ENCODE data around the gene REG4. TPM values are rescaled to one million over a fixed set of nuclear protein-coding genes. Genes with fewer than 3 reads are reported as not detected.
"Not testable (repeated sequence)": the region's sequence is repeated elsewhere in the genome, so short reads cannot be mapped to it uniquely, and the experiment has no call there.

REG4 gene
- total and polyA plus RNA-seq, 2 donors (not counting 3 experiments of a cell fraction or from before 2014, with no cell fraction given), result not detected

DNA sequence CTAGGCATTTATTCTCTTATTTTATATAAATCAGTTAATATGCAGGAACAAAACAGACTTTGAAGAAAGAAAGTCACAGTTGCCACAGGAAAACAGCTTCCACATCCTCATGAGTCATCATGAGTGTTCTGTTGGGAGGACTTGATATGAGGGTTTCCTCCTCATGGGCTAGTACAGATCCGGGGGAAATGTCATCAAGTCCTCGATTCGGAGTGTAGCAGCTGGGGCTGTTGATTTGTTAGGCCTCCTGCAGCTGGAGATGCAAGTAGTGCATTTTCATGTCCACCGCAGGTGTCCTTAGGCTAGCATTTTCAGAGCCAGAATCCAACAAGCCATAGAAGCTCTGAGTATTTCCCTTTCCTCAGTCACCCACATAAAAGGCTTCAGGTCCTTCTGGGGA, 48.4 kb upstream of the REG4 start:
- H3K79me2 ChIP-seq (ENCODE audit: control insufficient read depth, insufficient read depth, low read length), result no peaks in the 10 kb centered on the region
- H2AFZ ChIP-seq (ENCODE audit: low read depth, low read length), result peak overlapping the region; percentile 92
- no peaks in the 10 kb centered on the region for H4K20me1 ChIP-seq (replicated peaks; ENCODE audit: control insufficient read depth, extremely low read depth, insufficient read depth, low read length)
- H3K4me3 ChIP-seq (replicated peaks in 1 of 3; ENCODE audit: insufficient read depth in 1 of 3, low read depth in 1 of 3, low read length in 3 of 3), result no peak overlapping the region
- dilution Hi-C loops (cut with MboI; ENCODE audit: extremely low pct_ligation_motif_present, low sequenced_read_pairs), result no loop called here
- ChIA-PET POLR2A (no interaction called here), CTCF (interaction anchor here (0.8 to 2.3 kb wide), 6 partner anchors 8 to 51 kb away, joined by 3 to 13 read pairs (median 4); no protein-coding TSS in a partner anchor)
- H3K4me2 ChIP-seq (ENCODE audit: insufficient read depth, low read length), result peak overlapping the region; percentile 83
- BruUV-seq (replicated peaks), result no TSS peak
- intact Hi-C loops (cut with micrococcal nuclease), result no loop called here
- no peaks in the 10 kb centered on the region for H3K9me3 ChIP-seq (replicated peaks; ENCODE audit: control insufficient read depth, insufficient read depth, low read length)
- TF ChIP-seq GATA2 (IDR thresholded peaks at IDR 0.05; ENCODE audit: insufficient read depth, insufficient read length, low read depth, low read length), result peak; percentile 37
- TF ChIP-seq, protein P1, sequence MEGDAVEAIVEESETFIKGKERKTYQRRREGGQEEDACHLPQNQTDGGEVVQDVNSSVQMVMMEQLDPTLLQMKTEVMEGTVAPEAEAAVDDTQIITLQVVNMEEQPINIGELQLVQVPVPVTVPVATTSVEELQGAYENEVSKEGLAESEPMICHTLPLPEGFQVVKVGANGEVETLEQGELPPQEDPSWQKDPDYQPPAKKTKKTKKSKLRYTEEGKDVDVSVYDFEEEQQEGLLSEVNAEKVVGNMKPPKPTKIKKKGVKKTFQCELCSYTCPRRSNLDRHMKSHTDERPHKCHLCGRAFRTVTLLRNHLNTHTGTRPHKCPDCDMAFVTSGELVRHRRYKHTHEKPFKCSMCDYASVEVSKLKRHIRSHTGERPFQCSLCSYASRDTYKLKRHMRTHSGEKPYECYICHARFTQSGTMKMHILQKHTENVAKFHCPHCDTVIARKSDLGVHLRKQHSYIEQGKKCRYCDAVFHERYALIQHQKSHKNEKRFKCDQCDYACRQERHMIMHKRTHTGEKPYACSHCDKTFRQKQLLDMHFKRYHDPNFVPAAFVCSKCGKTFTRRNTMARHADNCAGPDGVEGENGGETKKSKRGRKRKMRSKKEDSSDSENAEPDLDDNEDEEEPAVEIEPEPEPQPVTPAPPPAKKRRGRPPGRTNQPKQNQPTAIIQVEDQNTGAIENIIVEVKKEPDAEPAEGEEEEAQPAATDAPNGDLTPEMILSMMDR (IDR thresholded peaks at IDR 0.05; ENCODE audit: extremely low read depth in 1 of 2, insufficient read depth in 1 of 2, low read depth in 1 of 2, low read length in 2 of 2), result no peak
- no peak for TF ChIP-seq MYC (IDR thresholded peaks at IDR 0.05; ENCODE audit: low read depth, low read length)
- TF ChIP-seq POLR2AphosphoS5 (IDR thresholded peaks at IDR 0.05; ENCODE audit: insufficient read depth, low read depth, low read length), result peak; percentile 76
- TF ChIP-seq JUN (IDR thresholded peaks at IDR 0.05; ENCODE audit: borderline replicate concordance, insufficient read depth, insufficient read length, low read depth), result peak; percentile 88
- peak; percentile 93 for TF ChIP-seq FOS (IDR thresholded peaks at IDR 0.05; ENCODE audit: borderline replicate concordance, insufficient read depth, low read length)
- TF ChIP-seq POLR2A (IDR thresholded peaks at IDR 0.05; ENCODE audit: low read depth, low read length), result no peak
- TF ChIP-seq, protein P2, sequence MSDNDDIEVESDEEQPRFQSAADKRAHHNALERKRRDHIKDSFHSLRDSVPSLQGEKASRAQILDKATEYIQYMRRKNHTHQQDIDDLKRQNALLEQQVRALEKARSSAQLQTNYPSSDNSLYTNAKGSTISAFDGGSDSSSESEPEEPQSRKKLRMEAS (IDR thresholded peaks at IDR 0.05; ENCODE audit: insufficient read depth, insufficient read length), result no peak
- DNase-seq (ENCODE audit: low read depth, low spot score) (peak; percentile 77), FAIRE-seq (peak; percentile 88)
- peak overlapping the region; percentile 85 for H3K27ac ChIP-seq (ENCODE audit: insufficient read depth, low read depth, low read length)
- no peaks in the 10 kb centered on the region for H3K36me3 ChIP-seq (ENCODE audit: control insufficient read depth in 2 of 2, extremely low read depth in 1 of 2, insufficient read depth in 2 of 2, low read length in 2 of 2)
- no peak overlapping the region for H3K9ac ChIP-seq (replicated peaks; ENCODE audit: extremely low read depth, insufficient read depth, low read length)
- peaks cover 23% of the 10 kb centered on the region for H3K4me1 ChIP-seq (ENCODE audit: control insufficient read depth, extremely low read depth, insufficient read depth, low read length)
- no peaks in the 10 kb centered on the region for H3K27me3 ChIP-seq (ENCODE audit: control insufficient read depth in 2 of 2, insufficient read depth in 2 of 2, low read length in 2 of 2)
- H3K9me1 ChIP-seq (replicated peaks; ENCODE audit: control insufficient read depth, extremely low read depth, insufficient read depth, low read length), result no peaks in the 10 kb centered on the region

DNA sequence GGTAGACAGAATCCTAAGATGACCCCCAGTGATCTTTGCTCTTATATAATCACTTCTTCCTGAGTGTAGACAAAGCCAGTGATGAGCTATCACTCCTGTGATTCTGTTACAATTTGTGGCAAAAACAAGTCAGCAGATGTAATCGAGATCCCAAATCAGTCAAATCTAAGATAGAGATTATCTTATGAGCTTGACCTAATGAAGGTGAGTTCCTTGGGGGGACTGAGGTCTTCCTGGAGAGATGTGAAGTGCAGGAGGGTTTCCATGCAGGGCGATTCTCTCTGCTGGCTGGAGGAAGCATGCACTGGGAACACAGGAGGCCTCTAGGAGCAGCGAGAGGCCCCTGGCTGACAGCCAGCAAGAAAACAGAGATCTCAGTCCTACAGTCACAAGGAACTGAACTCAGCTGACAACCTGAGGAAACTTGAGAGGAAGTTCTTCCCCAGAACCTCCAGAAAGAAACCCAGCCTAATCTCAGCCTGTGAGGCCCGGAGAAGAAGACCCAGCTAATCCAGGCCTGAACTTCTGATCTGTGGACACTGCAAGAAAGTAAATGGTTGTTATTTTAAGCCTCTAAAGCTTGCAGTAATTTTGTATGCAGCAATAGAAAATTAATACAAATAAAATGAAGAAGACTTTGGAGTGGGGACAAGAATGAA, 47.4 kb upstream of the REG4 start:
- H3K9me1 ChIP-seq (replicated peaks; ENCODE audit: control insufficient read depth, extremely low read depth, insufficient read depth, low read length); H3K79me2 ChIP-seq (ENCODE audit: control insufficient read depth, insufficient read depth, low read length); intact Hi-C loops (cut with micrococcal nuclease); FAIRE-seq; dilution Hi-C loops (cut with MboI; ENCODE audit: extremely low pct_ligation_motif_present, low sequenced_read_pairs); BruUV-seq (replicated peaks); H3K27me3 ChIP-seq (ENCODE audit: control insufficient read depth in 2 of 2, insufficient read depth in 2 of 2, low read length in 2 of 2); H3K9ac ChIP-seq (replicated peaks; ENCODE audit: extremely low read depth, insufficient read depth, low read length); DNase-seq (ENCODE audit: low read depth, low spot score); H3K36me3 ChIP-seq (ENCODE audit: control insufficient read depth in 2 of 2, extremely low read depth in 1 of 2, insufficient read depth in 2 of 2, low read length in 2 of 2); H3K9me3 ChIP-seq (replicated peaks; ENCODE audit: control insufficient read depth, insufficient read depth, low read length); POLR2A ChIA-PET; H3K4me3 ChIP-seq (replicated peaks in 1 of 3; ENCODE audit: insufficient read depth in 1 of 3, low read depth in 1 of 3, low read length in 3 of 3); H4K20me1 ChIP-seq (replicated peaks; ENCODE audit: control insufficient read depth, extremely low read depth, insufficient read depth, low read length): not testable (repeated sequence)
- peak overlapping the region; percentile 83 for H3K4me2 ChIP-seq (ENCODE audit: insufficient read depth, low read length)
- CTCF ChIA-PET, result interaction anchor here (1.1 to 2.3 kb wide), 5 partner anchors 7 to 27 kb away, joined by 3 to 13 read pairs (median 4); no protein-coding TSS in a partner anchor
- peak overlapping the region; percentile 92 for H2AFZ ChIP-seq (ENCODE audit: low read depth, low read length)
- H3K27ac ChIP-seq (ENCODE audit: insufficient read depth, low read depth, low read length), result peak overlapping the region; percentile 85
- peaks cover 23% of the 10 kb centered on the region for H3K4me1 ChIP-seq (ENCODE audit: control insufficient read depth, extremely low read depth, insufficient read depth, low read length)
